Heart right ventricle (tissue), 16 donors: ENCODE results near the gene GSTM3. TPM values are rescaled to one million over a fixed set of nuclear protein-coding genes. Genes with fewer than 3 reads are reported as not detected.
"Not testable (repeated sequence)": the region's sequence is repeated elsewhere in the genome, so short reads cannot be mapped to it uniquely, and the experiment has no call there.

Experiments used
- ATAC-seq, 8 donors: fragments of 200-7000 bp; cut with Tn5 transposase; one replicate each; pipeline ENCODE4 v1.9.1; 2020; ENCODE audit warnings: mild to moderate bottlenecking in 8 of 8, moderate library complexity in 8 of 8, moderate number of reproducible peaks in 1 of 8
- DNase-seq, 2 donors: peaks; one replicate each; pipeline ENCODE4 v3.0.0-alpha.2; 2020
- H3K27ac ChIP-seq, 10 donors: fragments of 200-600 bp; sonication (generic) in 2 of 10; one replicate each; pipeline versions ENCODE4 v1.5.0 to v1.8.0; 2020 to 2022; ENCODE audit warnings: mild to moderate bottlenecking in 3 of 10
- H3K27me3 ChIP-seq, 7 donors: fragments of 200-600 bp; one replicate each; pipeline ENCODE4 v1.8.0; 2021 to 2022; ENCODE audit warnings: mild to moderate bottlenecking in 2 of 7
- H3K36me3 ChIP-seq, 9 donors: fragments of 200-600 bp; sonication (generic) in 1 of 9; one replicate each; pipeline versions ENCODE4 v1.5.0 to v1.8.0; 2020 to 2022; ENCODE audit warnings: mild to moderate bottlenecking in 2 of 9
- H3K4me1 ChIP-seq, 9 donors: fragments of 200-600 bp; sonication (generic) in 1 of 9; one replicate each; pipeline versions ENCODE4 v1.5.0 to v1.8.0; 2020 to 2022; ENCODE audit warnings: mild to moderate bottlenecking in 4 of 9
- H3K4me3 ChIP-seq, 10 donors: fragments of 200-600 bp; sonication (generic) in 2 of 10; one replicate each; pipeline versions ENCODE4 v1.5.0 to v1.8.0; 2020 to 2022; ENCODE audit warnings: mild to moderate bottlenecking in 7 of 10, moderate library complexity in 2 of 10
- H3K9me3 ChIP-seq, 11 donors: fragments of 200-600 bp in 10 of 11; sonication (generic) in 2 of 11; one replicate each; pipeline versions ENCODE4 v1.5.0 to v1.8.0; 2013 to 2022; ENCODE audit warnings: mild to moderate bottlenecking in 2 of 11, control low read depth in 1 of 11, moderate library complexity in 1 of 11
- CTCF ChIP-seq, 9 donors: fragments of 200-600 bp; sonication (generic) in 2 of 9; IDR thresholded peaks; one replicate each; pipeline versions ENCODE4 v1.5.0 to v1.8.0; 2021 to 2022; ENCODE audit warnings: antibody characterized with exemption in 9 of 9, mild to moderate bottlenecking in 5 of 9, moderate library complexity in 1 of 9
- WGBS, 2 donors: extraction: QIAGEN DNeasy Blood & Tissue Kit; methylation state at CpG; one replicate each; pipeline ENCODE4 v1.1.7; 2013; ENCODE audit warnings: inconsistent platforms in 1 of 2; 5-methylcytosine and 5-hydroxymethylcytosine counted together
- intact Hi-C, 10 donors: fragments of 100-400 bp; cut with DNase I; formaldehyde crosslinking; loops; one replicate each; pipeline versions ENCODE4 v1.11.1 to v1.14.2; 2022
- polyA plus RNA-seq, 2 donors: library from polyadenylated mRNA; stranded (reverse); fragments of 200-250 nt; gene quantifications; one replicate each; pipeline ENCODE4 v1.2.3, GENCODE V29; 2013
- total RNA-seq, 10 donors: library from RNA; stranded (reverse); fragmentation: NEBNext Ultra II Directional in 3 of 10; extraction: Animal tissue kit (Norgen Biotek cat#: 25700) in 3 of 10; gene quantifications; one replicate each; pipeline versions ENCODE4 v1.2.1 to v1.2.4, GENCODE V29; 2021 to 2023
- donor health status: Arrhythmogenic right ventricular cardiomyopathy.
- donor health status: ischemic (EF 13 %, LVEDD 7.1; RV severe dilation, severe dysfunction).
- donor health status: healthy with polysubstance abuse.
- donor health status: DM: no; HTN: yes; CAD: no.
- donor health status: DM: no; HTN: no; CAD: no.
- donor health status: ischemic (EF 25% LVEDD 6.9; RV normal size, moderate dysfunction).
- donor health status: ischemic (EF 25% LVEDD 5.7; RV mildly dilated, moderate dysfunction).
- donor health status: healthy.
- donor health status: DM: yes; HTN: yes; CAD: no.
- donor health status: Ischemic cardiomyopathy.
- donor health status: ischemic (EF 35%, LVEDD 5.7; RV mildly dilated, moderate dysfunction).
- donor health status: nonischemic (EF 11% LVEDD 7.7; RV severe dilation, severe dysfunction).
- donor health status: DM: yes; HTN: yes; CAD: no.
- donor health status: PGD.
- donor health status: ischemic (EF 29% LVEDD 5.4; RV normal size, mild dysfunction).
- donor health status: nonischemic (EF 23%, LVEDD 6.1; RV moderate dilation, normal function).

GSTM3 gene
- total and polyA plus RNA-seq, 12 donors: 49.0 to 289 (median 99.3) TPM

- Histone ChIP-seq H3K4me1 (peaks cover 0 to 42% (median 0%) of the 10 kb centered on the region in 9 donors), H3K27me3 (no peaks in the 10 kb centered on the region), H3K9me3 (no peaks in the 10 kb centered on the region), H3K27ac (no peak overlapping the region), H3K4me3 (no peak overlapping the region), H3K36me3 (peaks cover 0 to 5% (median 0%) of the 10 kb centered on the region in 9 donors)
- ATAC-seq (no peak), DNase-seq (peak in 1 of 2 donors; percentile 17)
- no peak for TF ChIP-seq CTCF (IDR thresholded peaks at IDR 0.05)
- 61% methylated on average over 6 of the region's 6 CpGs; no CpG with 5 or more reads in 1 of the 2 donors for WGBS, 2 donors
- intact Hi-C loops: no loop called here
Measured at GRCh38 chr1:109691759-109692158, 49.1 kb downstream of the GSTM3 start.

GRCh38 chr1:109689844-109690405, 50.9 kb downstream of the GSTM3 start:
- peaks cover 0 to 4% (median 0%) of the 10 kb centered on the region in 9 donors for H3K36me3 ChIP-seq
- peaks cover 0 to 2% (median 0%) of the 10 kb centered on the region in 11 donors for H3K9me3 ChIP-seq
- intact Hi-C loops: loop anchor here in 5 of 10 donors (5.0 kb wide), 2 partner anchors 43 to 48 kb away; no protein-coding TSS in a partner anchor
- 42% methylated on average over 6 of the region's 6 CpGs; no CpG with 5 or more reads in 1 of the 2 donors for WGBS, 2 donors
- H3K4me3 ChIP-seq: no peak overlapping the region
- H3K27ac ChIP-seq: no peak overlapping the region
- peaks cover 0 to 38% (median 0%) of the 10 kb centered on the region in 9 donors for H3K4me1 ChIP-seq
- TF ChIP-seq CTCF (IDR thresholded peaks at IDR 0.05): no peak
- H3K27me3 ChIP-seq: no peaks in the 10 kb centered on the region
- ATAC-seq (no peak), DNase-seq (peak in 1 of 2 donors; percentile 15)

- peak; percentile 82 to 84 for DNase-seq
- 3% methylated on average over 46 of the region's 46 CpGs; no CpG with 5 or more reads in 1 of the 2 donors for WGBS, 2 donors
Measured at GRCh38 chr1:109687641-109688499, 53.0 kb downstream of the GSTM3 start, which contains the start of gene GSTM1. TSS of gene GSTM1 (plus strand) at chr1:109687817. CDS start at chr1:109687874, 57 bp downstream.

GRCh38 chr1:109687109-109687508, 53.7 kb downstream of the GSTM3 start:
- H3K27me3 ChIP-seq, DNase-seq, H3K9me3 ChIP-seq, H3K36me3 ChIP-seq: not testable (repeated sequence)
- Histone ChIP-seq H3K4me3 (peak overlapping the region in 4 of 10 donors; percentile 62 to 66 (median 64)), H3K27ac (peak overlapping the region in 5 of 10 donors; percentile 58 to 90 (median 80)), H3K4me1 (peaks cover 0 to 38% (median 0%) of the 10 kb centered on the region in 9 donors)
- WGBS, 2 donors: 21 to 38% methylated on average over 2 to 11 of the region's 11 CpGs
- intact Hi-C loops: loop anchor here in 5 of 10 donors (5.0 kb wide), 2 partner anchors 40 to 45 kb away; no protein-coding TSS in a partner anchor
- ATAC-seq: peak in 4 of 8 donors; percentile 24 to 54 (median 46)

More at GRCh38 chr1:109687641-109688499, 53.0 kb downstream of the GSTM3 start, which contains the start of gene GSTM1:
- H3K9me3 ChIP-seq: peaks cover 0 to 9% (median 0%) of the 10 kb centered on the region in 11 donors
- no peaks in the 10 kb centered on the region for H3K27me3 ChIP-seq
- peaks cover 0 to 38% (median 0%) of the 10 kb centered on the region in 9 donors for H3K4me1 ChIP-seq
- ATAC-seq: peak in 5 of 8 donors; percentile 99
- H3K27ac ChIP-seq: peak within 1 kb of the TSS in 5 of 10 donors; percentile 58 to 90 (median 80)
- peak in 5 of 9 donors; percentile 16 to 82 (median 63) for TF ChIP-seq CTCF (IDR thresholded peaks at IDR 0.05)
- H3K36me3 ChIP-seq: peaks cover 0 to 4% (median 0%) of the 10 kb centered on the region in 9 donors
- intact Hi-C loops: loop anchor here in 5 of 10 donors (5.0 kb wide), 2 partner anchors 41 to 46 kb away; no protein-coding TSS in a partner anchor
- peak within 1 kb of the TSS in 5 of 10 donors; percentile 48 to 66 (median 63) for H3K4me3 ChIP-seq

GRCh38 chr1:109685890-109686289, 54.9 kb downstream of the GSTM3 start:
- not testable (repeated sequence) for H3K27me3 ChIP-seq, ATAC-seq, H3K4me3 ChIP-seq, DNase-seq, H3K36me3 ChIP-seq, H3K9me3 ChIP-seq, H3K27ac ChIP-seq
- peaks cover 0 to 25% (median 0%) of the 10 kb centered on the region in 9 donors for H3K4me1 ChIP-seq
- intact Hi-C loops: loop anchor here in 5 of 10 donors (5.0 kb wide), 2 partner anchors 39 to 44 kb away; no protein-coding TSS in a partner anchor
- WGBS, 2 donors: 94% methylated on average over 4 of the region's 4 CpGs; no CpG with 5 or more reads in 1 of the 2 donors

GRCh38 chr1:109685399-109685798, 55.4 kb downstream of the GSTM3 start:
- not testable (repeated sequence) for H3K9me3 ChIP-seq, H3K36me3 ChIP-seq, H3K4me3 ChIP-seq, H3K27ac ChIP-seq, H3K27me3 ChIP-seq, DNase-seq
- WGBS, 2 donors: 69% methylated on average over 1 of the region's 1 CpG; no CpG with 5 or more reads in 1 of the 2 donors
- intact Hi-C loops: loop anchor here in 5 of 10 donors (5.0 kb wide), 2 partner anchors 38 to 43 kb away; no protein-coding TSS in a partner anchor
- peaks cover 0 to 23% (median 0%) of the 10 kb centered on the region in 9 donors for H3K4me1 ChIP-seq
- peak in 1 of 8 donors; percentile 10 for ATAC-seq

- intact Hi-C loops: loop anchor here in 5 of 10 donors (5.0 kb wide), 2 partner anchors 37 to 42 kb away; no protein-coding TSS in a partner anchor
- H3K27me3 ChIP-seq, ATAC-seq, H3K36me3 ChIP-seq, H3K27ac ChIP-seq, DNase-seq, H3K9me3 ChIP-seq, H3K4me3 ChIP-seq: not testable (repeated sequence)
- peaks cover 0 to 18% (median 0%) of the 10 kb centered on the region in 9 donors for H3K4me1 ChIP-seq
- 94% methylated on average over 6 of the region's 6 CpGs; no CpG with 5 or more reads in 1 of the 2 donors for WGBS, 2 donors
Measured at GRCh38 chr1:109684777-109685176, 56.1 kb downstream of the GSTM3 start.
